ENCODE measurements around the gene NTNG2. TPM values are rescaled to one million over a fixed set of nuclear protein-coding genes. Genes with fewer than 3 reads are reported as not detected.

The NTNG2 gene
- total and polyA plus RNA-seq, 2 of the 13 experiments (the other 11 are each of a cell fraction or from before 2014, with no cell fraction given), result 0.02 to 0.36 TPM

DNA sequence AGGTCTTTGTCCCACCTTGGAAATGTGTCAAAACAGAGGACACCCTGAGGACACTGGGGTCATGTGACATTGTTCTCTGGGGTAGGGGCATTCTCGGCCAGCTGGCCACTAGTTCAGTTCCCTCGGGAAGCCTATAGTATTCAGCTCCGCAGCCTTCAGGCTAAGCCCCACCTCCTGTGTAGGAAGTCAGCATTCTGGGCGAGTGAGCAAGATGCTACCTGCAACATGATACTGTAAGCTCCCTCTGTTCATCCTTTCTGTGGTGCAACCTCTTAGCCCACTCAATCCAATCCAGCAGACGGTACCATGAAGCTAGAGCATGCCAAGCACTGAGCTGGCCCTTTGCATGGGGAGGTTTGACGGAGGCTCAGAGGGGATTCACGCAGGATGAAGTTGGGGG, 5.3 kb downstream of the NTNG2 start:
- ATAC-seq, result no peak
- Histone ChIP-seq H3K79me2 (ENCODE audit: insufficient read depth, low read length) (no peaks in the 10 kb centered on the region), H3K9me3 (ENCODE audit: low read length) (no peaks in the 10 kb centered on the region), H3K27me3 (ENCODE audit: control insufficient read depth in 1 of 2, insufficient read depth in 2 of 2, low read length in 2 of 2) (peaks cover 14 to 94% of the 10 kb centered on the region in 2 experiments), H3K4me1 (ENCODE audit: insufficient read depth, low read length) (peaks cover 6% of the 10 kb centered on the region), H2AFZ (ENCODE audit: low read length) (no peak overlapping the region), H3K27ac (ENCODE audit: extremely low read length, insufficient read depth, low read length) (no peak overlapping the region), H3K4me2 (ENCODE audit: low read depth, low read length) (no peak overlapping the region), H3K4me3 (replicated peaks in 1 of 3; ENCODE audit: insufficient read depth in 1 of 3, low read depth in 2 of 3, low read length in 3 of 3) (no peak overlapping the region), H4K20me1 (ENCODE audit: insufficient read depth, low read length) (peaks cover 16% of the 10 kb centered on the region; the same call in 1 of the 2 replicates), H3K36me3 (replicated peaks in 1 of 2; ENCODE audit: control insufficient read depth in 1 of 2, insufficient read depth in 2 of 2, low read length in 2 of 2) (no peaks in the 10 kb centered on the region), H3K9ac (ENCODE audit: insufficient read depth, low read depth, low read length) (no peak overlapping the region)
- in situ Hi-C loops (cut with HindIII; ENCODE audit: extremely low pct_ligation_motif_present, low pct_unique_long_range_greater_than_20kb), result no loop called here
- TF ChIP-seq MXI1 (IDR thresholded peaks at IDR 0.05; ENCODE audit: borderline replicate concordance, low read depth, low read length) (no peak), TBX3 (IDR thresholded peaks at IDR 0.05; ENCODE audit: borderline replicate concordance) (no peak), ZSCAN5A (CRISPR knock-in tag; IDR thresholded peaks at IDR 0.05; ENCODE audit: borderline replicate concordance) (no peak), SMAD3 (CRISPR knock-in tag; IDR thresholded peaks at IDR 0.05) (no peak), ZNF549 (CRISPR knock-in tag; IDR thresholded peaks at IDR 0.05) (no peak), TOE1 (CRISPR knock-in tag; IDR thresholded peaks at IDR 0.05) (no peak), ZNF10 (CRISPR knock-in tag; IDR thresholded peaks at IDR 0.05; ENCODE audit: borderline replicate concordance, low read depth) (no peak), DZIP1 (CRISPR knock-in tag; IDR thresholded peaks at IDR 0.05) (no peak), ZNF430 (CRISPR knock-in tag; IDR thresholded peaks at IDR 0.05) (no peak), ZNF225 (CRISPR knock-in tag; IDR thresholded peaks at IDR 0.05) (no peak)
- 11% methylated on average over 3 of the region's 7 CpGs for WGBS (ENCODE audit: low lambda C conversion rate)
- CTCF ChIA-PET (ENCODE audit: low intra/inter-chr PET ratio, low total read pairs), result no interaction called here
- no peak for FAIRE-seq
- POLR2A ChIA-PET, result no interaction called here
- intact Hi-C loops (cut with micrococcal nuclease; ENCODE audit: unreplicated experiment), result loop anchor here (5.0 kb wide), 1 partner anchor 70 kb away; no protein-coding TSS in a partner anchor
- no TSS peak for BruUV-seq (replicated peaks)
- DNase-seq (ENCODE audit: low spot score), result no peak

Data from HepG2 (cell line).